ENCODE results near the gene DNAJB7. TPM values are rescaled to one million over a fixed set of nuclear protein-coding genes. Genes with fewer than 3 reads are reported as not detected.

DNAJB7 gene
- total RNA-seq, 1 experiment from 2014 or later, result not detected

DNA sequence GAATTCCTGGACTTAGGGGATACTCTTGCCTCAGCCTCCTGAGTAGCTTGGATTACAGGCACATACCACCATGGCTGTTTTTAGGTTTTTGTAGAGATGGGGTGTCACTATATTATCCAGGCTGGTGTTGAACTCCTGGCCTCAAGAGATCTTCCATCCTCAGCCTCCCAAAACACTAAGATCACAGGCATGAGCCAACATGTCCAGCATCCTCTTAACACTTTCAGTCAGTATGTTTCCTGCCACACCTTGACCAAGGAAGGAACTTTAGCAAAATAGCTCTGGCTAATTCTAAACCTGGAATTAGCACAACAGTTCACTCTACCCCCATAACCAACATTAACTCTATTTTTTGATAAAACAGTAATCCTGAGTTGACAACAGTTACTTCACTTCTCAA lies 27.2 kb upstream of the DNAJB7 start (continued):
- TF ChIP-seq, protein P1, sequence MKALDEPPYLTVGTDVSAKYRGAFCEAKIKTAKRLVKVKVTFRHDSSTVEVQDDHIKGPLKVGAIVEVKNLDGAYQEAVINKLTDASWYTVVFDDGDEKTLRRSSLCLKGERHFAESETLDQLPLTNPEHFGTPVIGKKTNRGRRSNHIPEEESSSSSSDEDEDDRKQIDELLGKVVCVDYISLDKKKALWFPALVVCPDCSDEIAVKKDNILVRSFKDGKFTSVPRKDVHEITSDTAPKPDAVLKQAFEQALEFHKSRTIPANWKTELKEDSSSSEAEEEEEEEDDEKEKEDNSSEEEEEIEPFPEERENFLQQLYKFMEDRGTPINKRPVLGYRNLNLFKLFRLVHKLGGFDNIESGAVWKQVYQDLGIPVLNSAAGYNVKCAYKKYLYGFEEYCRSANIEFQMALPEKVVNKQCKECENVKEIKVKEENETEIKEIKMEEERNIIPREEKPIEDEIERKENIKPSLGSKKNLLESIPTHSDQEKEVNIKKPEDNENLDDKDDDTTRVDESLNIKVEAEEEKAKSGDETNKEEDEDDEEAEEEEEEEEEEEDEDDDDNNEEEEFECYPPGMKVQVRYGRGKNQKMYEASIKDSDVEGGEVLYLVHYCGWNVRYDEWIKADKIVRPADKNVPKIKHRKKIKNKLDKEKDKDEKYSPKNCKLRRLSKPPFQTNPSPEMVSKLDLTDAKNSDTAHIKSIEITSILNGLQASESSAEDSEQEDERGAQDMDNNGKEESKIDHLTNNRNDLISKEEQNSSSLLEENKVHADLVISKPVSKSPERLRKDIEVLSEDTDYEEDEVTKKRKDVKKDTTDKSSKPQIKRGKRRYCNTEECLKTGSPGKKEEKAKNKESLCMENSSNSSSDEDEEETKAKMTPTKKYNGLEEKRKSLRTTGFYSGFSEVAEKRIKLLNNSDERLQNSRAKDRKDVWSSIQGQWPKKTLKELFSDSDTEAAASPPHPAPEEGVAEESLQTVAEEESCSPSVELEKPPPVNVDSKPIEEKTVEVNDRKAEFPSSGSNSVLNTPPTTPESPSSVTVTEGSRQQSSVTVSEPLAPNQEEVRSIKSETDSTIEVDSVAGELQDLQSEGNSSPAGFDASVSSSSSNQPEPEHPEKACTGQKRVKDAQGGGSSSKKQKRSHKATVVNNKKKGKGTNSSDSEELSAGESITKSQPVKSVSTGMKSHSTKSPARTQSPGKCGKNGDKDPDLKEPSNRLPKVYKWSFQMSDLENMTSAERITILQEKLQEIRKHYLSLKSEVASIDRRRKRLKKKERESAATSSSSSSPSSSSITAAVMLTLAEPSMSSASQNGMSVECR (CRISPR knock-in tag; IDR thresholded peaks at IDR 0.05; ENCODE audit: borderline replicate concordance), result no peak
- TF ChIP-seq, protein P2, sequence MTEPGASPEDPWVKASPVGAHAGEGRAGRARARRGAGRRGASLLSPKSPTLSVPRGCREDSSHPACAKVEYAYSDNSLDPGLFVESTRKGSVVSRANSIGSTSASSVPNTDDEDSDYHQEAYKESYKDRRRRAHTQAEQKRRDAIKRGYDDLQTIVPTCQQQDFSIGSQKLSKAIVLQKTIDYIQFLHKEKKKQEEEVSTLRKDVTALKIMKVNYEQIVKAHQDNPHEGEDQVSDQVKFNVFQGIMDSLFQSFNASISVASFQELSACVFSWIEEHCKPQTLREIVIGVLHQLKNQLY (CRISPR knock-in tag; IDR thresholded peaks at IDR 0.05), result no peak
- TF ChIP-seq JUN (CRISPR knock-in tag; IDR thresholded peaks at IDR 0.05), result no peak
- TF ChIP-seq ETV6 (CRISPR knock-in tag; IDR thresholded peaks at IDR 0.05), result no peak
- TF ChIP-seq, protein P3, sequence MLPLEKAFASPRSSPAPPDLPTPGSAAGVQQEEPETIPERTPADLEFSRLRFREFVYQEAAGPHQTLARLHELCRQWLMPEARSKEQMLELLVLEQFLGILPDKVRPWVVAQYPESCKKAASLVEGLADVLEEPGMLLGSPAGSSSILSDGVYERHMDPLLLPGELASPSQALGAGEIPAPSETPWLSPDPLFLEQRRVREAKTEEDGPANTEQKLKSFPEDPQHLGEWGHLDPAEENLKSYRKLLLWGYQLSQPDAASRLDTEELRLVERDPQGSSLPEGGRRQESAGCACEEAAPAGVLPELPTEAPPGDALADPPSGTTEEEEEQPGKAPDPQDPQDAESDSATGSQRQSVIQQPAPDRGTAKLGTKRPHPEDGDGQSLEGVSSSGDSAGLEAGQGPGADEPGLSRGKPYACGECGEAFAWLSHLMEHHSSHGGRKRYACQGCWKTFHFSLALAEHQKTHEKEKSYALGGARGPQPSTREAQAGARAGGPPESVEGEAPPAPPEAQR (CRISPR knock-in tag; IDR thresholded peaks at IDR 0.05), result no peak
- no peak for TF ChIP-seq CREB1 (CRISPR knock-in tag; IDR thresholded peaks at IDR 0.05)
- TF ChIP-seq, protein P4, sequence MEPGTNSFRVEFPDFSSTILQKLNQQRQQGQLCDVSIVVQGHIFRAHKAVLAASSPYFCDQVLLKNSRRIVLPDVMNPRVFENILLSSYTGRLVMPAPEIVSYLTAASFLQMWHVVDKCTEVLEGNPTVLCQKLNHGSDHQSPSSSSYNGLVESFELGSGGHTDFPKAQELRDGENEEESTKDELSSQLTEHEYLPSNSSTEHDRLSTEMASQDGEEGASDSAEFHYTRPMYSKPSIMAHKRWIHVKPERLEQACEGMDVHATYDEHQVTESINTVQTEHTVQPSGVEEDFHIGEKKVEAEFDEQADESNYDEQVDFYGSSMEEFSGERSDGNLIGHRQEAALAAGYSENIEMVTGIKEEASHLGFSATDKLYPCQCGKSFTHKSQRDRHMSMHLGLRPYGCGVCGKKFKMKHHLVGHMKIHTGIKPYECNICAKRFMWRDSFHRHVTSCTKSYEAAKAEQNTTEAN (CRISPR knock-in tag; IDR thresholded peaks at IDR 0.05), result no peak
- no peak for TF ChIP-seq ESRRA (CRISPR knock-in tag; IDR thresholded peaks at IDR 0.05; ENCODE audit: borderline replicate concordance)
- TF ChIP-seq, protein P5, sequence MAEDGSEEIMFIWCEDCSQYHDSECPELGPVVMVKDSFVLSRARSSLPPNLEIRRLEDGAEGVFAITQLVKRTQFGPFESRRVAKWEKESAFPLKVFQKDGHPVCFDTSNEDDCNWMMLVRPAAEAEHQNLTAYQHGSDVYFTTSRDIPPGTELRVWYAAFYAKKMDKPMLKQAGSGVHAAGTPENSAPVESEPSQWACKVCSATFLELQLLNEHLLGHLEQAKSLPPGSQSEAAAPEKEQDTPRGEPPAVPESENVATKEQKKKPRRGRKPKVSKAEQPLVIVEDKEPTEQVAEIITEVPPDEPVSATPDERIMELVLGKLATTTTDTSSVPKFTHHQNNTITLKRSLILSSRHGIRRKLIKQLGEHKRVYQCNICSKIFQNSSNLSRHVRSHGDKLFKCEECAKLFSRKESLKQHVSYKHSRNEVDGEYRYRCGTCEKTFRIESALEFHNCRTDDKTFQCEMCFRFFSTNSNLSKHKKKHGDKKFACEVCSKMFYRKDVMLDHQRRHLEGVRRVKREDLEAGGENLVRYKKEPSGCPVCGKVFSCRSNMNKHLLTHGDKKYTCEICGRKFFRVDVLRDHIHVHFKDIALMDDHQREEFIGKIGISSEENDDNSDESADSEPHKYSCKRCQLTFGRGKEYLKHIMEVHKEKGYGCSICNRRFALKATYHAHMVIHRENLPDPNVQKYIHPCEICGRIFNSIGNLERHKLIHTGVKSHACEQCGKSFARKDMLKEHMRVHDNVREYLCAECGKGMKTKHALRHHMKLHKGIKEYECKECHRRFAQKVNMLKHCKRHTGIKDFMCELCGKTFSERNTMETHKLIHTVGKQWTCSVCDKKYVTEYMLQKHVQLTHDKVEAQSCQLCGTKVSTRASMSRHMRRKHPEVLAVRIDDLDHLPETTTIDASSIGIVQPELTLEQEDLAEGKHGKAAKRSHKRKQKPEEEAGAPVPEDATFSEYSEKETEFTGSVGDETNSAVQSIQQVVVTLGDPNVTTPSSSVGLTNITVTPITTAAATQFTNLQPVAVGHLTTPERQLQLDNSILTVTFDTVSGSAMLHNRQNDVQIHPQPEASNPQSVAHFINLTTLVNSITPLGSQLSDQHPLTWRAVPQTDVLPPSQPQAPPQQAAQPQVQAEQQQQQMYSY (CRISPR knock-in tag; IDR thresholded peaks at IDR 0.05), result no peak
- no peak for TF ChIP-seq ZNF121 (CRISPR knock-in tag; IDR thresholded peaks at IDR 0.05)
- no peak for TF ChIP-seq RELA (CRISPR knock-in tag; IDR thresholded peaks at IDR 0.05; ENCODE audit: borderline replicate concordance)
- TF ChIP-seq SMAD3 (CRISPR knock-in tag; IDR thresholded peaks at IDR 0.05; ENCODE audit: borderline replicate concordance), result no peak

DNA sequence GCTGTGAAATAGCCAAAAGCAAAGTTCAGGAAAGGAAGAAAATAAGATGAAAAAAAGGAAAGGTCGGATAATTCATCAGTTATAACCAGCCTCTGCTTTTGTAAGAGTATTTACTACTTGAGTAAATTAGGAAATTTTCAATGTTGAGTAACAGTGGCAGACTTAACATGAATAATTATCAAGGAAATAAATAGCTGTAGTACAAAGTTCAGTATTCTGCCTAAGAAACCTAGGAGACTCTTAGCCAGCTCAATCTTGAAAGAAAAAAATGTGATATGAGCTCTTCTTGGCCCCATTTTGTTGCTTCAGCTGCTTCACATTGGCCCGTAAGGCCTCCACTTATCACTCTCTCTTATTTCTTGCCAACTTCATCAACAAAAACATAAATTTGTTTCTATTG lies 17.0 kb upstream of the DNAJB7 start:
- H3K27me3 Mint-ChIP-seq (ENCODE audit: low read depth), result no peaks in the 10 kb centered on the region
- H3K9me3 Mint-ChIP-seq, result no peaks in the 10 kb centered on the region
- ChIA-PET POLR2A (no interaction called here), CTCF (interaction anchor here (0.9 kb wide), 1 partner anchor 20 kb away, joined by 3 read pairs; no protein-coding TSS in a partner anchor)
- no peak overlapping the region for H3K27ac Mint-ChIP-seq
- peaks cover 10% of the 10 kb centered on the region for H3K36me3 Mint-ChIP-seq
- H3K4me3 Mint-ChIP-seq, result no peak overlapping the region
- no peak for ATAC-seq
- no peak for DNase-seq (ENCODE audit: low spot score)
- no peaks in the 10 kb centered on the region for H3K4me1 Mint-ChIP-seq
- TF ChIP-seq, protein P6, sequence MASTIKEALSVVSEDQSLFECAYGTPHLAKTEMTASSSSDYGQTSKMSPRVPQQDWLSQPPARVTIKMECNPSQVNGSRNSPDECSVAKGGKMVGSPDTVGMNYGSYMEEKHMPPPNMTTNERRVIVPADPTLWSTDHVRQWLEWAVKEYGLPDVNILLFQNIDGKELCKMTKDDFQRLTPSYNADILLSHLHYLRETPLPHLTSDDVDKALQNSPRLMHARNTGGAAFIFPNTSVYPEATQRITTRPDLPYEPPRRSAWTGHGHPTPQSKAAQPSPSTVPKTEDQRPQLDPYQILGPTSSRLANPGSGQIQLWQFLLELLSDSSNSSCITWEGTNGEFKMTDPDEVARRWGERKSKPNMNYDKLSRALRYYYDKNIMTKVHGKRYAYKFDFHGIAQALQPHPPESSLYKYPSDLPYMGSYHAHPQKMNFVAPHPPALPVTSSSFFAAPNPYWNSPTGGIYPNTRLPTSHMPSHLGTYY (CRISPR knock-in tag; IDR thresholded peaks at IDR 0.05), result no peak
- TF ChIP-seq CREB1 (CRISPR knock-in tag; IDR thresholded peaks at IDR 0.05) (no peak), TEAD1 (CRISPR knock-in tag; IDR thresholded peaks at IDR 0.05) (no peak), GRHL2 (CRISPR knock-in tag; IDR thresholded peaks at IDR 0.05; ENCODE audit: insufficient replicate concordance, severe bottlenecking) (no peak), SMAD3 (CRISPR knock-in tag; IDR thresholded peaks at IDR 0.05; ENCODE audit: borderline replicate concordance) (no peak), SMAD4 (CRISPR knock-in tag; IDR thresholded peaks at IDR 0.05) (no peak), FOXP1 (CRISPR knock-in tag; IDR thresholded peaks at IDR 0.05; ENCODE audit: borderline replicate concordance) (no peak)
- TF ChIP-seq, protein P7, sequence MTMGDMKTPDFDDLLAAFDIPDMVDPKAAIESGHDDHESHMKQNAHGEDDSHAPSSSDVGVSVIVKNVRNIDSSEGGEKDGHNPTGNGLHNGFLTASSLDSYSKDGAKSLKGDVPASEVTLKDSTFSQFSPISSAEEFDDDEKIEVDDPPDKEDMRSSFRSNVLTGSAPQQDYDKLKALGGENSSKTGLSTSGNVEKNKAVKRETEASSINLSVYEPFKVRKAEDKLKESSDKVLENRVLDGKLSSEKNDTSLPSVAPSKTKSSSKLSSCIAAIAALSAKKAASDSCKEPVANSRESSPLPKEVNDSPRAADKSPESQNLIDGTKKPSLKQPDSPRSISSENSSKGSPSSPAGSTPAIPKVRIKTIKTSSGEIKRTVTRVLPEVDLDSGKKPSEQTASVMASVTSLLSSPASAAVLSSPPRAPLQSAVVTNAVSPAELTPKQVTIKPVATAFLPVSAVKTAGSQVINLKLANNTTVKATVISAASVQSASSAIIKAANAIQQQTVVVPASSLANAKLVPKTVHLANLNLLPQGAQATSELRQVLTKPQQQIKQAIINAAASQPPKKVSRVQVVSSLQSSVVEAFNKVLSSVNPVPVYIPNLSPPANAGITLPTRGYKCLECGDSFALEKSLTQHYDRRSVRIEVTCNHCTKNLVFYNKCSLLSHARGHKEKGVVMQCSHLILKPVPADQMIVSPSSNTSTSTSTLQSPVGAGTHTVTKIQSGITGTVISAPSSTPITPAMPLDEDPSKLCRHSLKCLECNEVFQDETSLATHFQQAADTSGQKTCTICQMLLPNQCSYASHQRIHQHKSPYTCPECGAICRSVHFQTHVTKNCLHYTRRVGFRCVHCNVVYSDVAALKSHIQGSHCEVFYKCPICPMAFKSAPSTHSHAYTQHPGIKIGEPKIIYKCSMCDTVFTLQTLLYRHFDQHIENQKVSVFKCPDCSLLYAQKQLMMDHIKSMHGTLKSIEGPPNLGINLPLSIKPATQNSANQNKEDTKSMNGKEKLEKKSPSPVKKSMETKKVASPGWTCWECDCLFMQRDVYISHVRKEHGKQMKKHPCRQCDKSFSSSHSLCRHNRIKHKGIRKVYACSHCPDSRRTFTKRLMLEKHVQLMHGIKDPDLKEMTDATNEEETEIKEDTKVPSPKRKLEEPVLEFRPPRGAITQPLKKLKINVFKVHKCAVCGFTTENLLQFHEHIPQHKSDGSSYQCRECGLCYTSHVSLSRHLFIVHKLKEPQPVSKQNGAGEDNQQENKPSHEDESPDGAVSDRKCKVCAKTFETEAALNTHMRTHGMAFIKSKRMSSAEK (CRISPR knock-in tag; IDR thresholded peaks at IDR 0.05; ENCODE audit: borderline replicate concordance), result no peak
